OCI-LY7 (cell line): ENCODE results near the gene CDC42EP3. TPM values are rescaled to one million over a fixed set of nuclear protein-coding genes. Genes with fewer than 3 reads are reported as not detected.

Source experiments
- BruUV-seq: library from RNA; stranded (reverse); fragments of 400-500 nt; replicated peaks from 2 replicates; lab custom pipeline; 2021; lab: Mats Ljungman, UMichigan
- CTCF ChIA-PET: fragments of 300-600 bp; sonication (Branson Sonifier 250); formaldehyde crosslinking; loops from one replicate; lab custom pipeline; 2022; ENCODE audit warnings: antibody characterized with exemption; ENCODE audit not compliant: unreplicated experiment; lab: Charles Lee
- POLR2A ChIA-PET: fragments of 300-600 bp; sonication (Branson Sonifier 250); formaldehyde crosslinking; loops from one replicate; lab custom pipeline; 2022; ENCODE audit warnings: antibody characterized with exemption; lab: Charles Lee
- DNase-seq: peaks from one replicate; pipeline ENCODE4 v3.0.0-alpha.2; 2015; ENCODE audit warnings: low spot score
- H2AFZ ChIP-seq: fragments of 200-600 bp; sonication (generic), shearing (Covaris generic); 2 replicates; pipeline ENCODE4 v1.6.1; 2014; ENCODE audit warnings: mild to moderate bottlenecking, antibody characterized with exemption, low read length, moderate library complexity
- H3K27ac ChIP-seq: fragments of 200-600 bp; sonication (generic); 2 replicates; pipeline ENCODE4 v1.5.1; 2014; ENCODE audit warnings: mixed run types, low read depth, mild to moderate bottlenecking, moderate library complexity, low read length, inconsistent platforms; ENCODE audit not compliant: poor library complexity, severe bottlenecking
- H3K36me3 ChIP-seq: fragments of 200-600 bp; sonication (generic); 2 replicates; pipeline ENCODE4 v1.6.1; 2014; ENCODE audit warnings: mild to moderate bottlenecking, antibody characterized with exemption, low read length, moderate library complexity, mixed read lengths; ENCODE audit not compliant: insufficient read depth
- H3K4me1 ChIP-seq: fragments of 200-600 bp; sonication (generic); 2 replicates; pipeline ENCODE4 v1.5.1; 2014; ENCODE audit warnings: mild to moderate bottlenecking, low read length; ENCODE audit not compliant: insufficient read depth, poor library complexity, severe bottlenecking
- H3K4me2 ChIP-seq: fragments of 200-600 bp; sonication (generic); 2 replicates; pipeline ENCODE4 v1.6.1; 2014; ENCODE audit warnings: mild to moderate bottlenecking, low read length
- H3K4me3 ChIP-seq: fragments of 200-600 bp; sonication (generic); 2 replicates; pipeline ENCODE4 v1.5.1; 2014; ENCODE audit warnings: mild to moderate bottlenecking, low read depth, low read length; ENCODE audit not compliant: poor library complexity, severe bottlenecking
- H3K79me2 ChIP-seq: fragments of 200-600 bp; sonication (generic); 2 replicates; pipeline ENCODE4 v1.6.1; 2016; ENCODE audit warnings: low read depth, mild to moderate bottlenecking, low read length, moderate library complexity, mixed read lengths; ENCODE audit not compliant: insufficient read depth
- H3K9me2 ChIP-seq: fragments of 200-600 bp; sonication (generic); 2 replicates; pipeline ENCODE4 v1.6.1; 2016; ENCODE audit warnings: mild to moderate bottlenecking, low read length, mixed read lengths; ENCODE audit not compliant: insufficient read depth
- H3K9me3 ChIP-seq: fragments of 200-600 bp; sonication (generic); 2 replicates; pipeline ENCODE4 v1.6.1; 2014; ENCODE audit warnings: mild to moderate bottlenecking, mixed run types, low read length, mixed read lengths
- H4K20me1 ChIP-seq: fragments of 200-600 bp; sonication (generic); 2 replicates; pipeline ENCODE4 v1.6.1; 2014; ENCODE audit warnings: mild to moderate bottlenecking, antibody characterized with exemption, low read length, moderate library complexity, mixed read lengths; ENCODE audit not compliant: insufficient read depth
- CTCF ChIP-seq: fragments of 200-600 bp; sonication (generic); conservative IDR thresholded peaks from 2 replicates; pipeline ENCODE4 v1.5.1; 2014; ENCODE audit warnings: mild to moderate bottlenecking, antibody characterized with exemption, low read length, moderate library complexity, mixed read lengths
- EZH2phosphoT487 ChIP-seq: fragments of 200-600 bp; sonication (generic); IDR thresholded peaks from 2 replicates; pipeline ENCODE4 v1.6.1; 2018; ENCODE audit warnings: low read depth, borderline replicate concordance, mild to moderate bottlenecking, mixed run types, antibody characterized with exemption, low read length, moderate library complexity, mixed read lengths
- intact Hi-C: fragments of 100-400 bp; cut with micrococcal nuclease; formaldehyde crosslinking; loops from one replicate; pipeline ENCODE4 v1.10.0; 2022; ENCODE audit not compliant: unreplicated experiment
- total RNA-seq, 2 experiments: library from RNA; depleted of rRNA in 1 of 2; stranded (reverse); fragments of >200 nt in 1 of 2; shearing (Covaris generic) in 1 of 2; gene quantifications; 2 replicates each; pipeline ENCODE4 v1.2.3, GENCODE V29; 2014 to 2022

Gene CDC42EP3
- total RNA-seq, 2 experiments from 2014 or later, result 7.2 to 22.9 TPM

GRCh38 chr2:37654419-37654818 lies 17.0 kb downstream of the CDC42EP3 start:
- intact Hi-C loops, result loop anchor here (1.0 to 10.0 kb wide), 5 partner anchors 18 to 1300 kb away; partner anchors contain the start of gene CRIM1
- H3K79me2 ChIP-seq, result peaks cover 9% of the 10 kb centered on the region; the same call in 1 of the 2 replicates
- POLR2A ChIA-PET, result interaction anchor here (0.5 to 4.1 kb wide), 29 partner anchors 9 to 1485 kb away, joined by 3 to 30 read pairs (median 4); partner anchors contain the start of gene CDC42EP3

GRCh38 chr2:37653805-37654378 lies 17.6 kb downstream of the CDC42EP3 start:
- TF ChIP-seq EZH2phosphoT487 (no peak), CTCF (no peak)
- Histone ChIP-seq H2AFZ (peak overlapping the region; percentile 13; the same call in 1 of the 2 replicates), H3K79me2 (peaks cover 9% of the 10 kb centered on the region; the same call in 1 of the 2 replicates)

More at GRCh38 chr2:37654419-37654818, 17.0 kb downstream of the CDC42EP3 start:
- H3K27ac ChIP-seq, result peak overlapping the region; percentile 94
- CTCF ChIA-PET, result interaction anchor here (0.6 to 1.5 kb wide), 14 partner anchors 10 to 570 kb away, joined by 3 to 13 read pairs (median 4); no protein-coding TSS in a partner anchor
- no peaks in the 10 kb centered on the region for H3K9me3 ChIP-seq
- H4K20me1 ChIP-seq, result no peaks in the 10 kb centered on the region
- H3K36me3 ChIP-seq, result no peaks in the 10 kb centered on the region
- no peaks in the 10 kb centered on the region for H3K9me2 ChIP-seq
- H3K4me1 ChIP-seq, result peaks cover 90% of the 10 kb centered on the region
- TSS peak; percentile 83 for BruUV-seq
- H2AFZ ChIP-seq, result peak overlapping the region; percentile 13; the same call in 1 of the 2 replicates
- TF ChIP-seq CTCF (no peak), EZH2phosphoT487 (no peak)
- peak overlapping the region; percentile 64 for H3K4me3 ChIP-seq
- DNase-seq, result no peak
- peak overlapping the region; percentile 96 for H3K4me2 ChIP-seq

More at GRCh38 chr2:37653805-37654378, 17.6 kb downstream of the CDC42EP3 start:
- Histone ChIP-seq H3K27ac (peak overlapping the region; percentile 94), H3K4me1 (peaks cover 85% of the 10 kb centered on the region), H3K9me2 (no peaks in the 10 kb centered on the region), H3K36me3 (no peaks in the 10 kb centered on the region), H3K9me3 (no peaks in the 10 kb centered on the region), H3K4me2 (peak overlapping the region; percentile 96), H3K4me3 (peak overlapping the region; percentile 64), H4K20me1 (no peaks in the 10 kb centered on the region)
- POLR2A ChIA-PET, result interaction anchor here (0.6 to 4.1 kb wide), 24 partner anchors 9 to 1486 kb away, joined by 3 to 30 read pairs (median 4); partner anchors contain the start of gene CDC42EP3
- CTCF ChIA-PET, result interaction anchor here (0.6 to 1.5 kb wide), 13 partner anchors 9 to 569 kb away, joined by 3 to 13 read pairs (median 4); no protein-coding TSS in a partner anchor
- DNase-seq, result peak; percentile 82
- TSS peak; percentile 80 for BruUV-seq
- intact Hi-C loops, result loop anchor here (1.0 to 10.0 kb wide), 5 partner anchors 18 to 1299 kb away; partner anchors contain the start of gene CRIM1
